Esophagus muscularis mucosa (tissue), 4 donors: ENCODE measurements around the gene KIAA0825. TPM values are rescaled to one million over a fixed set of nuclear protein-coding genes. Genes with fewer than 3 reads are reported as not detected.

Experiments used
- DNase-seq: peaks from one replicate; pipeline ENCODE4 v3.0.0-alpha.2; 2017; ENCODE audit errors: extremely low spot score
- H3K27ac ChIP-seq, 4 donors: fragments of 200-600 bp; sonication (generic); replicated peaks in 1 of 4; 1 replicate in 3 of 4; 2 replicates in 1 of 4; pipeline ENCODE4 v1.5.1; 2016 to 2019; ENCODE audit warnings: mild to moderate bottlenecking in 1 of 4
- H3K27me3 ChIP-seq, 4 donors: fragments of 200-600 bp; sonication (generic); one replicate each; pipeline versions ENCODE4 v1.5.1 to v1.6.0; 2016 to 2019
- H3K36me3 ChIP-seq, 4 donors: fragments of 200-600 bp; sonication (generic); one replicate each; pipeline ENCODE4 v1.5.1; 2016 to 2019
- H3K4me1 ChIP-seq, 4 donors: fragments of 200-600 bp; sonication (generic); one replicate each; pipeline ENCODE4 v1.5.1; 2016 to 2019
- H3K4me3 ChIP-seq, 4 donors: fragments of 200-600 bp; sonication (generic); 1 replicate in 2 of 4; 2 replicates in 2 of 4; pipeline ENCODE4 v1.5.1; 2016 to 2019; ENCODE audit warnings: mild to moderate bottlenecking in 4 of 4, moderate library complexity in 1 of 4
- H3K9me3 ChIP-seq, 4 donors: fragments of 200-600 bp; sonication (generic); 1 replicate in 3 of 4; 2 replicates in 1 of 4; pipeline ENCODE4 v1.5.1; 2016 to 2019
- EP300 ChIP-seq: sonication (generic); formaldehyde crosslinking; IDR thresholded peaks from one replicate; pipeline ENCODE4 v1.6.1; 2017; ENCODE audit warnings: antibody characterized with exemption
- POLR2A ChIP-seq: fragments of 450-650 bp; IDR thresholded peaks from one replicate; pipeline ENCODE4 v1.6.1; 2017; ENCODE audit warnings: antibody characterized with exemption, moderate library complexity, mild to moderate bottlenecking, low read depth
- POLR2AphosphoS5 ChIP-seq, 2 donors: sonication (generic); formaldehyde crosslinking; IDR thresholded peaks; one replicate each; pipeline ENCODE4 v1.6.1; 2017; ENCODE audit warnings: antibody characterized with exemption in 2 of 2
- WGBS: methylation state at CpG from one replicate; pipeline ENCODE4 v1.1.5; 2018; 5-methylcytosine and 5-hydroxymethylcytosine counted together
- intact Hi-C: fragments of 100-400 bp; cut with DNase I; formaldehyde crosslinking; loops from one replicate; pipeline ENCODE4 v1.15.1; 2023
- total RNA-seq, 4 donors: library from RNA; depleted of rRNA; stranded (reverse); fragments of >200 nt; gene quantifications; one replicate each; pipeline versions ENCODE4 v1.1.0 to v1.2.1, GENCODE V29; 2016
- TF ChIP-seq, protein P1 (sequence below), 3 experiments: fragments of 200-600 bp in 2 of 3; fragments of 450-650 bp in 1 of 3; sonication (generic) in 2 of 3; IDR thresholded peaks; one replicate each; pipeline ENCODE4 v1.5.1; 2017 to 2019; ENCODE audit warnings: antibody characterized with exemption in 3 of 3, mild to moderate bottlenecking in 2 of 3, moderate library complexity in 1 of 3

The KIAA0825 gene
- total RNA-seq, 4 donors from 2014 or later: 2.3 to 4.2 (median 2.9) TPM

GRCh38 chr5:94440015-94440414, 178.4 kb downstream of the KIAA0825 start:
- TF ChIP-seq POLR2A: no peak
- Histone ChIP-seq H3K36me3 (peaks cover 0 to 18% (median 2%) of the 10 kb centered on the region in 4 donors), H3K4me1 (no peaks in the 10 kb centered on the region), H3K4me3 (no peak overlapping the region), H3K9me3 (no peaks in the 10 kb centered on the region), H3K27ac (no peak overlapping the region), H3K27me3 (no peaks in the 10 kb centered on the region)
- 79% methylated on average over 3 of the region's 3 CpGs for WGBS
- intact Hi-C loops: no loop called here
- DNase-seq: no peak

- peak overlapping the region; percentile 34 to 51 (median 46) for H3K27ac ChIP-seq
- intact Hi-C loops: no loop called here
Observed at GRCh38 chr5:94433397-94434163, 184.8 kb downstream of the KIAA0825 start.

DNA sequence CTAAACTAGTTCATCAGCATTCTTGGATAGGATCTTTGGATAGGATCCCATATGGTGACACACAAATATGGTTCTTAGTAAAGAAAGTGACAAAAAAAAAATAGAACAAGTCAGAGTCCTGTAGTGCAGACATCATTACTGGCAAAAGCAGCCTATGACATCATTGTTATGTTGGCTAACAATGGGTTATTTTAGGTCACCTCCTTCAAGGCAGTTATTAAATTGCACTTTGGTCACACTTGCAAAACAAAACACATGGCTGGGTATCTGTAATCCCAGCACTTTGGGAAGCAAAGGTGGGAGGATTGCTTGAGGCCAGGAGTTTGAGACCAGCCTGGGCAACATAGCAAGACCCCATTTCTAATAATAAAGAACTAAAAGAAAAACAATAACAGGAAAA, 185.9 kb downstream of the KIAA0825 start:
- Histone ChIP-seq H3K4me3 (no peak overlapping the region), H3K9me3 (no peaks in the 10 kb centered on the region), H3K4me1 (peaks cover 0 to 9% (median 0%) of the 10 kb centered on the region in 4 donors), H3K27ac (peak overlapping the region in 3 of 4 donors; percentile 44 to 51 (median 49)), H3K27me3 (no peaks in the 10 kb centered on the region), H3K36me3 (no peaks in the 10 kb centered on the region)
- TF ChIP-seq EP300: no peak
- peak in 1 of 2 donors; percentile 18 for TF ChIP-seq POLR2AphosphoS5 (IDR thresholded peaks at IDR 0.05)
- intact Hi-C loops: no loop called here
- DNase-seq: no peak

More at GRCh38 chr5:94433397-94434163, 184.8 kb downstream of the KIAA0825 start:
- no peaks in the 10 kb centered on the region for H3K27me3 ChIP-seq
- H3K4me1 ChIP-seq: peaks cover 0 to 9% (median 0%) of the 10 kb centered on the region in 4 donors
- no peak for TF ChIP-seq EP300
- TF ChIP-seq POLR2A: no peak
- TF ChIP-seq POLR2AphosphoS5 (IDR thresholded peaks at IDR 0.05): peak; percentile 25 to 44
- no peak overlapping the region for H3K4me3 ChIP-seq
- peaks cover 0 to 4% (median 2%) of the 10 kb centered on the region in 4 donors for H3K36me3 ChIP-seq
- DNase-seq: no peak
- no peaks in the 10 kb centered on the region for H3K9me3 ChIP-seq
- WGBS: 61% methylated on average over 2 of the region's 2 CpGs

DNA sequence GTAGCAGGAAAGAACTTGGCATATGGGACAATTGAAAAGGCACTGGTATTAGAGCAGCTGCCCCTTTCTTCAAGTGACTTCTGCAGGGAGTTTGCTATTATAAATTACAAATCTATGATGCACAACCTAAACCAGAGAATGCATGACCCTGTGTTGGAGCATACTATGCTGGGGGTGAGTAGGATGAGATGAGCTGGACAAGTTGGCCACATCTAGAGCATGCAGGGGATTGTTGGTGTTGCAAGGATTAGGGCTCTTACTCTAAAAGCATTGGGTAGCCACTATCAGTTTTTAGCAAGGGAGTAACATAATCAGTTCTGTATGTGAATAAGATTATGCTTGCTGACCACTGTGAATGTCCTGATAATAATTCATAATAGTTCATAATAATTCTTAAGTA, 186.7 kb downstream of the KIAA0825 start:
- Histone ChIP-seq H3K4me1 (peaks cover 0 to 9% (median 0%) of the 10 kb centered on the region in 4 donors), H3K27me3 (no peaks in the 10 kb centered on the region), H3K36me3 (no peaks in the 10 kb centered on the region), H3K9me3 (no peaks in the 10 kb centered on the region), H3K4me3 (no peak overlapping the region), H3K27ac (no peak overlapping the region)
- intact Hi-C loops: no loop called here
- DNase-seq: no peak
- TF ChIP-seq POLR2AphosphoS5 (IDR thresholded peaks at IDR 0.05) (no peak), POLR2A (no peak), EP300 (no peak)
- TF ChIP-seq, protein P1, sequence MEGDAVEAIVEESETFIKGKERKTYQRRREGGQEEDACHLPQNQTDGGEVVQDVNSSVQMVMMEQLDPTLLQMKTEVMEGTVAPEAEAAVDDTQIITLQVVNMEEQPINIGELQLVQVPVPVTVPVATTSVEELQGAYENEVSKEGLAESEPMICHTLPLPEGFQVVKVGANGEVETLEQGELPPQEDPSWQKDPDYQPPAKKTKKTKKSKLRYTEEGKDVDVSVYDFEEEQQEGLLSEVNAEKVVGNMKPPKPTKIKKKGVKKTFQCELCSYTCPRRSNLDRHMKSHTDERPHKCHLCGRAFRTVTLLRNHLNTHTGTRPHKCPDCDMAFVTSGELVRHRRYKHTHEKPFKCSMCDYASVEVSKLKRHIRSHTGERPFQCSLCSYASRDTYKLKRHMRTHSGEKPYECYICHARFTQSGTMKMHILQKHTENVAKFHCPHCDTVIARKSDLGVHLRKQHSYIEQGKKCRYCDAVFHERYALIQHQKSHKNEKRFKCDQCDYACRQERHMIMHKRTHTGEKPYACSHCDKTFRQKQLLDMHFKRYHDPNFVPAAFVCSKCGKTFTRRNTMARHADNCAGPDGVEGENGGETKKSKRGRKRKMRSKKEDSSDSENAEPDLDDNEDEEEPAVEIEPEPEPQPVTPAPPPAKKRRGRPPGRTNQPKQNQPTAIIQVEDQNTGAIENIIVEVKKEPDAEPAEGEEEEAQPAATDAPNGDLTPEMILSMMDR (IDR thresholded peaks at IDR 0.05): no peak

DNA sequence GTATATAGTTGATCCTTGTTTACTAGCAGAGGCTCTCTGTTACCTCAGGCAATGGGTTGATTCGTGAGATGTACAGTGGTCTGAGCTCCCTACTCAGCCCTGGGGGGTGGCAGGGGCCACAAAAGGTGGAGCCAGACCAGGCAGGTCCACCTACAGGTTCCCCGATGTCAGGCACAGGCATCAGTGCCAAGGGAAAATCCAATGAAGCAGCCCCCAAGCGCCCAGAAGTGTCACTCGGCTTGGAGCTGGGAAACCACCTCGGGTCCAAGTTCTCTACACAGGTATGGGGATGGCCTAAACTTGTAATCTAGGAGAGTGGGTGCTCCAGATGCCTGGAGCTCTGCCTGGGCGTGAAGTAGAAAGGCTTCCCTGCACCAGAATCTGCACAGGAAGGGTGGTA, 188.8 kb downstream of the KIAA0825 start:
- Histone ChIP-seq H3K4me1 (peaks cover 0 to 9% (median 0%) of the 10 kb centered on the region in 4 donors), H3K36me3 (no peaks in the 10 kb centered on the region), H3K27ac (no peak overlapping the region), H3K27me3 (no peaks in the 10 kb centered on the region), H3K4me3 (no peak overlapping the region), H3K9me3 (no peaks in the 10 kb centered on the region)
- 97% methylated on average over 5 of the region's 6 CpGs for WGBS
- intact Hi-C loops: no loop called here
- TF ChIP-seq, protein P1 (IDR thresholded peaks at IDR 0.05): no peak
- no peak for TF ChIP-seq POLR2A
- no peak for TF ChIP-seq POLR2AphosphoS5 (IDR thresholded peaks at IDR 0.05)
- TF ChIP-seq EP300: no peak
- DNase-seq: no peak

GRCh38 chr5:94425396-94425795, 193.0 kb downstream of the KIAA0825 start:
- H3K4me3 ChIP-seq: no peak overlapping the region
- TF ChIP-seq EP300 (no peak), POLR2AphosphoS5 (IDR thresholded peaks at IDR 0.05) (no peak), POLR2A (no peak)
- TF ChIP-seq, protein P1 (IDR thresholded peaks at IDR 0.05): no peak
- H3K27ac ChIP-seq: no peak overlapping the region
- no peaks in the 10 kb centered on the region for H3K9me3 ChIP-seq
- H3K36me3 ChIP-seq: no peaks in the 10 kb centered on the region
- no peak for DNase-seq
- intact Hi-C loops: no loop called here
- H3K4me1 ChIP-seq: no peaks in the 10 kb centered on the region
- WGBS: 89% methylated on average over 2 of the region's 2 CpGs
- no peaks in the 10 kb centered on the region for H3K27me3 ChIP-seq
